Measurements from ENCODE around the gene WBP1.

DNA sequence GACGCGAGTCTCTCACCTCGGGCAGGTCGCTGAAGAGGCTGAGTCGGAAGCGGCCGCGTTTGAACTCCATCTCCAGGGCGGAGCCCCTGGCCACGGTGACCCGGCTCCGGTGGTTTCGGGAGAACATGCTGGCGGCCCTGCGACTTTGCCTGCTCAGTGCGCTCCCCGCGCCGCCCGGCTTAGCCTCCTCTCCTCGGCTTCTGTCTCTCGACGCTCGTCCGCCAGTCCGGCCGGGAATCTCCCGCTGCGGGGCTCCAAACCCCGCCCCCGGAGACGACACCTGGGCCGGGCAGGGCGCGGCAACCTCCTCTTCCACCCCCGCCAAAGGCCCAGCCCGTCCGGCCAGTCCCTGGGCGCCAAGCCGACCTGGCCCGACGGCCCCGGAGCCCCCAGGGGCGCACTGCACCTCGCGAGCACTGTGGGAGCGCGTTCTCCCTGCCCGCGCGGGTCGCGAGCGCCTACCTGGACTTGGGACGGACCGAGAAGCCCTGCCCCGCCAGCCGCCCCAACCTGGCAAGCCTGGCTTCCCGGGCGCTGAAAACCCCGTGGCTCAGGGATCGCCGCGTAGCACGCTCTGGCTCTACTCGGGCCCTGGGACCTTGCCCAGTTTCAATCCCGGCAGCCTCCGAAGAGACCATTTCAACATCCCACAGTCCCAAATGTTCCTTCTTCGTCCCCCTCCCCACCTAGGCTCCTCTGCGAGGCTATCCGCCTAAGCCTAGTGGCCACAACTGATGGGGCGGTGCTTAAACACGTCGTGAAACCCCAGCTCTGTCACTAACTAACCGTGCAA, 16.4 kb upstream of the WBP1 start, which contains the start of gene RTKN:
- TF ChIP-seq, protein P1, sequence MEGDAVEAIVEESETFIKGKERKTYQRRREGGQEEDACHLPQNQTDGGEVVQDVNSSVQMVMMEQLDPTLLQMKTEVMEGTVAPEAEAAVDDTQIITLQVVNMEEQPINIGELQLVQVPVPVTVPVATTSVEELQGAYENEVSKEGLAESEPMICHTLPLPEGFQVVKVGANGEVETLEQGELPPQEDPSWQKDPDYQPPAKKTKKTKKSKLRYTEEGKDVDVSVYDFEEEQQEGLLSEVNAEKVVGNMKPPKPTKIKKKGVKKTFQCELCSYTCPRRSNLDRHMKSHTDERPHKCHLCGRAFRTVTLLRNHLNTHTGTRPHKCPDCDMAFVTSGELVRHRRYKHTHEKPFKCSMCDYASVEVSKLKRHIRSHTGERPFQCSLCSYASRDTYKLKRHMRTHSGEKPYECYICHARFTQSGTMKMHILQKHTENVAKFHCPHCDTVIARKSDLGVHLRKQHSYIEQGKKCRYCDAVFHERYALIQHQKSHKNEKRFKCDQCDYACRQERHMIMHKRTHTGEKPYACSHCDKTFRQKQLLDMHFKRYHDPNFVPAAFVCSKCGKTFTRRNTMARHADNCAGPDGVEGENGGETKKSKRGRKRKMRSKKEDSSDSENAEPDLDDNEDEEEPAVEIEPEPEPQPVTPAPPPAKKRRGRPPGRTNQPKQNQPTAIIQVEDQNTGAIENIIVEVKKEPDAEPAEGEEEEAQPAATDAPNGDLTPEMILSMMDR (conservative IDR thresholded peaks at IDR 0.05; ENCODE audit: low read length) = no peak
- TF ChIP-seq EZH2phosphoT487 (IDR thresholded peaks at IDR 0.05; ENCODE audit: borderline replicate concordance) = no peak
